ENCODE data around the gene OR6V1.

The OR6V1 gene, protein sequence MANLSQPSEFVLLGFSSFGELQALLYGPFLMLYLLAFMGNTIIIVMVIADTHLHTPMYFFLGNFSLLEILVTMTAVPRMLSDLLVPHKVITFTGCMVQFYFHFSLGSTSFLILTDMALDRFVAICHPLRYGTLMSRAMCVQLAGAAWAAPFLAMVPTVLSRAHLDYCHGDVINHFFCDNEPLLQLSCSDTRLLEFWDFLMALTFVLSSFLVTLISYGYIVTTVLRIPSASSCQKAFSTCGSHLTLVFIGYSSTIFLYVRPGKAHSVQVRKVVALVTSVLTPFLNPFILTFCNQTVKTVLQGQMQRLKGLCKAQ

DNA sequence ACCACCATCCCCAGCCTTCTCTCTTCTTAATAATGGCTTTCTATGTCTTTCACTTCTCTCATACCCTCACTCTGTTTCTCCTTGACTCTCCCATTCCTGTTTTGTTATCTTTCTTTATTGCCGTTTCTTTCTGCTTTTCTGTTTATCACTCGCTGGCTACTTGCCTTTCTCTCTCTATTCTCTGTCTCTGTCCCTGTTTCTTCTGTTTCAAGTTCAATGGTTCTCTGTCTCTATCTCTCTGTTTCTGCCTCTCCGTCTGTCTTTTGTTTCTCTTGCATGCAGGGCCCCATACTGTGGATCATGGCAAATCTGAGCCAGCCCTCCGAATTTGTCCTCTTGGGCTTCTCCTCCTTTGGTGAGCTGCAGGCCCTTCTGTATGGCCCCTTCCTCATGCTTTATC is at the start of gene OR6V1:
Gene OR6V1, plus strand, starts transcription at position 301 of the 400 bp plus-strand sequence. Its CDS starts 0 bp downstream, at position 301.
- DNase-seq, result no peak

- no peak for DNase-seq
These were observed 49.2 kb upstream of the OR6V1 start for GRCh38 chr7:143002898-143003297.

DNA sequence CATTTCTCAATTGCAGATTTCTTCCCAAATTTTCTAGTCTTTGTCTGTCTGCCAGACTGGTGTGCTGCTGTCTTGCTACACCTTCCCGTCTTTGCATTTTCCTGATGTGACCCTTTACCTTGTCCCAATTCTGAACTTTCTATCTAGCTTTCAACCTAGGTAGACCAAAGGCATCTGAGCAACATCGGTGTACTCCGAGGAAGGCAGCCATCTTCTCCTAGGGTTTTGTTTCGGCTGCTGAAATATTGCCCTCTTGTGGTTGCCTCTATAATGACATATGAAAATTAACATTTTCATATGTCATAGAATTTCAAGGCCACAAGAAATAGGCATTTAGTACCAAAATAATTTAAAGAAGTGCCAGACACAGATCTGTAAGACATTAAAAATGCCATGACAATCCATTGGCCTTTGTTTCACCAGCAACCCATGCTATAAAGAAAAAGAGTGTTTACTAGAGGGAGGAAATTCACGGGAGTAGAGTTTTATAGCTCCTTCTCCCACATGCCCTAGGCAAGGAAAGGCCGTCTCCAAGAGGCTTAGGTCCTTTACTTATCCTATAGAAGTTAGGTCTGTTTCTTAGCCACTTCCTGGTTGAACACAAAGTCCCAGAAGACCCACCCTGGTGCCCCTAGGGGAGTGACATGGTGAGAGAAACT is 48.6 kb upstream of the OR6V1 start:
- DNase-seq, result peak; percentile 74

- no peak for DNase-seq
These were observed 46.4 kb upstream of the OR6V1 start for GRCh38 chr7:143005632-143006260.

DNA sequence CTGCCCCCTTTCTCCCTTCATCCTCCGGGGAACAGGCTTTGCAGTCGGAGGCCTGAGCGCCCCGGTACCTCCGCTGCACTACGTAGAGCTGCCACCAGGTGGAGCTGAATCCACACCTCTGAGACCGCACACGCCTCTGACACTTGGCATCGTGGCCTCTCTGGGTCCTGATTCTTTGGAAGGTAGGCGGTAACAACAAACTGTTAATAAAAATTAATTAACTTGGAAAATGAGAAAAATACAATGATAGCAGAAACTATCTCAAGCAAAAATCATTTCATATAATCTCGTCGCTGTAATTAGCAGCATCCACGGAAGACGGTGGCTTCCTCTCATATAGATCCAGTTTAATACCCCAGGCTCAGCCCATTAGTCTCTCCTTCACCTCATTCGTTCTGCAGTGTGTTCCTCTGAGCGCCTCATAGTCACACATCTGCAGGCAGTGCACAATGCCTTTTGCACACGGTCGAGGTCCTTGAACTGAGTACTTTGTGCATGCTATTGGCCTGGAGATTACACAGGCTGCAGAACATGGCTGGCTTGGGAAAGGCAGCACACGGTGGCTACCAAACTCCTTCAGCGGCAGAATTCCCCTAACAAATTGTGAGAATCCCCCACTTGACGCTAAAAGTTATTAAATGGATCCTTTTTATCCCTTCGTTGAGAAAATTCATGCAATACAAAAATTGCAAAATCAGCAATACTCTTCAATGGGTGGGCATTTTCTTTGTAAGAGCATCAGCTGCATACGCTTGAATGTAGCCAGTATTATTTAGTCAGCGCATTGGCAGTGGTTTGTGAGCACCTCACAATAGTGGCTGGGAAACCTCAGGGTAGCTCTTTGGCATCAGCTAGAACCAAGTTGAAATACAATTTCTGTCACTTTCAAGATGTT is 43.9 kb upstream of the OR6V1 start:
- peak; percentile 87 for DNase-seq

DNA sequence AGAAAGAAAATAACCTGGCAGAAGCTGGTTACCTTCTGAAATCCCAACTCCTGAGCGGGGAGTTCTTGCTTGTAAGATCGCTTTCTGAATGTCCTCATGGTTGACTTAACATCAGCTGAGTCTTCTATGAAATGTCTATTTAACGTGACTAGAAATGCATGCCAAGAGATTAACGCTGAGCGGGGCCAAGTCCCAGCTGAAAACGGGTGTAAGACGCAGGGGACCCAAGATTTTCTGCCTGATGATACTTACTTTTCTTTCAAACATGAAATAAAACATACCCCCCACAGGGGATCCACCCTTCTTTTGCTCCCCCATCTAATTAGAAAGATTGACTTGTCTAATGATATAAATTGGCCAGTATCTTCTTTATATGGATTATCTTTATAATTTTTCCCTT is 40.1 kb upstream of the OR6V1 start:
- no peak for DNase-seq

GRCh38 chr7:143012409-143012808 is 39.7 kb upstream of the OR6V1 start:
- DNase-seq, result peak; percentile 5

DNA sequence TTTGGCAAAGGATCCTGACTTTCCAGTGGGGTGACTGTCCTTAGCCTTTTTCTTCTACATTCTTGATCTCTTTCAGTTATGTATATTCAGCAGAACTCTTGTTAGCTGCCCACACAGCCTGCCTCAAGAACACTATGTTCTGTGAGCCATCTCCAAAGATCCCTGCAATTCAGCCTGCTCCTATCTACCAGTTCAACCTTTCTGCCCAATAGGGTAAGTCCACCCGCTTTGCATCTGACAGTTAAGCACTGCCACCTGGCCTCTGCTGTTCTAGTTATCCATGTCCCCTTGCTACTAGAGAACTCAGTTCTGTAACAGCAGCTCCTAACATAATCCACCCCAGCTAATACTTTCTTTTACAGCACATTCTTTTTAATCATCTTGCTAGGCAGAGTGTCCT is 38.7 kb upstream of the OR6V1 start:
- no peak for DNase-seq

- DNase-seq, result no peak
These were observed 38.2 kb upstream of the OR6V1 start for GRCh38 chr7:143013893-143014292.

DNA sequence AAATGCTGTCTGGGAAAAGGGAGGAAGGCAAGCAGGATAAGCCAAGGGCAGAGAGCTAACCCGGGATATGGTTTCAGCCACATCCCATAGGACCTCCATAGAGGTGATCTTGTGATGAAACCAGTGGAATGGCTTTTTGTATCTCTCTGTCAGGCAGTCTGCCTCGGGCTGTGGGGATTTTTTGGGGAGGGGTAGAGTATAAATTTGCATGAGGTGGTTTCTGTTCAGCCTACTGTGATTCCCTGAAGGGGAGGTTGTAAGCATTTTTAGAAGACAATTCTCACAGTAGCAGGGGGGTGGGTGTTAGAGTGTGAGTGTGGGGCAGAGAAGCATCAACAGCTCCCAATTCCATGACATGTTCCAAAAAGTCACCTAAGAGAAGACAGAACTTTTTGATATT is 37.1 kb upstream of the OR6V1 start:
- DNase-seq, result no peak

- DNase-seq, result no peak
These were observed 36.1 kb upstream of the OR6V1 start for GRCh38 chr7:143015926-143016490.

DNA sequence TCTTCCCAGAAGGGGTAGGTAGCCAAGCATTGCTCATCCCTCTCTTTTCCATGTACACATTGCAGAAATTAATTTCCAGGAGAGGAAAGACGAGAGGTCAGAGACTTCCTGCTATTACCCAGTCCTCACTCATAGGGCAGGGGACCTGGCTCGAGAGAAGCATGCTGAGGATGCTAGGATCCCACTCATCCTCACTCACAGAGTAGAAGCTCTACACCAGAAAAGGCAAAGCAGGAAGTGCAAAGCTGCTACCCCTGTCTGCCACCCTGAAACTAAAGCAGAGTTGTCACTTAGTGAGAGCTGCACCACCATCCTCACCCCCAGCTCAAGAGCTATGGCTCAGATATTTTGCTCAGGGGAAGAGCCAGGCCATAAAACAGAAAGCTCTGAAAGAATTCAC is 35.1 kb upstream of the OR6V1 start:
- no peak for DNase-seq

- DNase-seq, result no peak
These were observed 33.2 kb upstream of the OR6V1 start for GRCh38 chr7:143018931-143019330.

DNA sequence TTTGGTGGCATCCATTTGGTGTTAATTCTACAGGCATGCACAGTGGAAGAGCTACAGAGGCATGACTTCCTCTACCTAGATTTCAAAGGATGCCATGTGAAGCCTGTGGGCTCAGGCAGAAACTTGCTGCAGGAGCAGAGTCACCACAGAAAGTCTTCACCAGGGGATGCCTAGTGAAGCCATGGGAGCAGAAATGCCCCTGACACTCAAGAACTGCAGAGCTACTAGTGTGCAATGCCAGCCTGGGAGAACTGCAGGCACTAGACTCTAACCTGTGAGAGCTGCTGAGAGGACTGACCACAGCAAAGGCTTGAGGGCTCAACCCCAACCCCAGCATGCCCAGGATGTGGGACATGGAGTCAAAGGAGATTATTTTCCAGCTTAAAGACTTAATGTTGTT is 29.1 kb upstream of the OR6V1 start:
- no peak for DNase-seq

DNA sequence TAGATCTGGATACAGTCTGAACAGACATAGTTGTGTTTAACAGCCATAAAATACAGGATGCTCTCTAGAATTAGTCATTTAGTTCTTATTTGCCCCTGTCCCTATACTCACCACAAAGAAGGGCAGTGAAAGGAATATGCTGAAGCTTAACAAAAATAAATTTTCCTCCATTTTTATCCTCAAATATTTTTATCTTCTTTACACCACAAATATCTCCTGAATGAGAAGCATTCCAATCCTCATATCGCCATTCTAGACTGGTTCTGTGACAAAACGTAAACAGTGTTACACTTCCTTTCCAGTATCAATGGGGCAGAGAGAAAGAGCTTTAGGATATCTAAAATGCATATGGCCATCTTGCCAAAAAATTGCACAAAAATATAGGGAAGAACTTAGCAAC is 26.8 kb upstream of the OR6V1 start:
- DNase-seq, result no peak

DNA sequence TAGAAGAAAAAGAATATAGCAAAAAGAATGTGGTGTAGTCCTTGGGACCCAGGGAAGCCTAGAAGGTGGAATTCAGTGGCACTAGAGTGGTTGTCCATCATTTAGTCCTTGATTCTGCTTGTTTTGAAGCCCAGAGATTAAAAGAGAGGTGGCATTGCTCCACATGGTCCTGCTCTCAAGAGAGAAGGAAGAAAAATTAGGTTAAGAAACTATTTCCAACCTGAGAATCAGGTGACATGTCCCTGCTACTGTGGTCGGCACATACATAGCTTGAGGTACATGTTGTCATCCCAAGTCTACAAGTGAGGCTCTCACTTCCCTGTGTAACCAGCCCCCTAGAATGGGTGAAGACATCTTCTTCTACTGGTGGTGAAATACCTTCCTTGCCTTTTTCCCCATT is 25.1 kb upstream of the OR6V1 start, which contains the start of gene OR9A2:
Gene OR9A2, minus strand, starts transcription at position 101 of the 400 bp plus-strand sequence. Its CDS starts 0 bp downstream, at position 101.
- DNase-seq, result no peak

DNA sequence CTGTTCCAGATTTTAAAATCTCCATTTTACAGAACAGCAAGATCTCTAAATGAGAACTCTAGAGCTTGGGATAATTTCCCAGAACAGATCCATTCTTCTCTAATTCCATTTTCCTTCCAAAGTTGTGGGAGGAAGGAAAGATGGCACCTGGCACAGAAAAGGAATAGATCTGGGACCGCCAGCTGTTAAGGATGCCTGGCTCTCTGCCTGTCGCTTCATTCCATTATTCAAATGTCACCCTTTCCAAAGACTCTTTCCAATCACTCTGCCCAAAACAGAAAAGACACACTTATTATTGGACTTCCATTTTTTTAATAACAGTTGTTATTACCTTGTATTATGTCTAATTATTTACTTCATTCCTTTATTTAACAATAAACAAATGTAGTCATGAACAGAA is 24.5 kb upstream of the OR6V1 start:
- no peak for DNase-seq

- no peak for DNase-seq
These were observed 13.5 kb upstream of the OR6V1 start for GRCh38 chr7:143038635-143039034.

DNA sequence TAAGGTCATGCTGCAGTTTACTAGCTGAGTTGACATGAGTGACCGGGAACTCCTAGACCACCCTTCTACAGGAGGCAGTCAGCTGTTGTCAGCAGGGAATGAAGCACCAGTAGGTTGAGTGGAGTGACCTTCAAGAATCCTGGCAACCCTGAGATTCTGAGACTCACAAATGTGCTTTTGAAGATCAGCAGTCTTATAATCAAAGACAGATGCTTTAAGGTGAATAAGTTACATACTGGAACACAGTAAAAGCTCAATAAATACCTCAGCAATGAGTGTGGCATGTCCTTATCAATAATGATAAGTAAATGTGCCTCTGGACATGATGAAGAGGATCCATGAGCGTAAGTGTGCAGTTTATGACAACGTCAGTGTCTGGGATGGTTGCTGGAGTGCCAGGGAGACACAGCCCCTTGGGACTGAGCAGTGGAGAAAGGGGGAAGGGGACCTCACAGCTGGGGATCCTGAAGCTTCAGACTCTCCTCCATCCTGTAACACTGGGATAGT is 11.9 kb upstream of the OR6V1 start:
- no peak for DNase-seq

- DNase-seq, result no peak
These were observed 10.8 kb upstream of the OR6V1 start for GRCh38 chr7:143041346-143041745.

DNA sequence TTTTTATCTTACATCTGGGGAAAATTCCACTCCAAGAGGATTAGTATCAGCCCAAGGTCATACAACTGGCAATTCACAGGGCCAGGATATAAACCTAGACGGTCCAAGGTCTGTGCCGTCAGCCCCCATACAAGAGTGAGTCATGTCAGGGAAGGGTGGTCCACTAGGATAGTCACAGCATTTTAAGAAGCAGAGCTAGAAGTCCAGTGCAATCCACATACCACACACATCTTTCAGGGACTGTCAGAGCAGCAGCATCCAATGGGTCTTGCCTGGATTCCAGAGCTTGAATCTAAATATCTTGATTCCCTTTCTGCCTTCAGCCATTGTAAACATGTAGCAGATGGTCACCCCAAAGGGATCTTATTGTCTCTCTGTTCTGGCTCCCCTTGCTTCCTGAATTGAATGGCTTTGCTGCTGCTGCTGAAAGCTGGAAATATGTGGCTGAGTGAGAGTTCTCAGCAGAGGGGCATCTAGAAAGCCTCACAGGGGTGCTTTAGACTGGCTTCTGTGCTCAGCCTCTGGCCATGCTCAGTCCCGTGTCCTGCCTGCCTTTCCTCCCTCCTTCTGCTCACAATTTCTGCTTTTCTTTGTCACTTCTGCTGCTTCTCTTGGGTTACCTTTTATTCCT is 9.9 kb upstream of the OR6V1 start:
- no peak for DNase-seq

- no peak for DNase-seq
These were observed 9.3 kb upstream of the OR6V1 start for GRCh38 chr7:143042790-143043271.
